Kidney epithelial cell (primary cell): ENCODE measurements around the gene AZU1. TPM values are rescaled to one million over a fixed set of nuclear protein-coding genes. Genes with fewer than 3 reads are reported as not detected.

ENCODE experiments used
- DNase-seq: peaks from one replicate; pipeline ENCODE4 v3.0.0-alpha.2; 2010; ENCODE audit warnings: low read depth
- H3K27me3 ChIP-seq: 2 replicates; pipeline ENCODE4 v1.6.0; 2011; ENCODE audit warnings: low read length; ENCODE audit not compliant: control insufficient read depth, insufficient read depth
- H3K36me3 ChIP-seq: 2 replicates; pipeline ENCODE4 v1.5.1; 2011; ENCODE audit warnings: low read length; ENCODE audit not compliant: control insufficient read depth, insufficient read depth
- H3K4me3 ChIP-seq: 2 replicates; pipeline ENCODE4 v1.5.1; 2011; ENCODE audit warnings: low read depth, mild to moderate bottlenecking, control low read depth, low read length
- total RNA-seq: library from RNA; depleted of rRNA; stranded (reverse); fragments of >200 nt; gene quantifications from 2 replicates; pipeline ENCODE4 v1.2.3, GENCODE V29; 2015
- TF ChIP-seq, protein P1 (sequence below): IDR thresholded peaks from 2 replicates; pipeline ENCODE4 v1.5.1; 2011; ENCODE audit warnings: mild to moderate bottlenecking, moderate library complexity, low read length, control low read depth, inconsistent platforms; ENCODE audit not compliant: insufficient read depth, poor library complexity, severe bottlenecking

AZU1 gene
- not detected in 2 replicates for total RNA-seq

- Histone ChIP-seq H3K27me3 (peaks cover 27% of the 10 kb centered on the region), H3K4me3 (no peak within 1 kb of the TSS), H3K36me3 (no peaks in the 10 kb centered on the region)
- no peak for DNase-seq
- TF ChIP-seq, protein P1, sequence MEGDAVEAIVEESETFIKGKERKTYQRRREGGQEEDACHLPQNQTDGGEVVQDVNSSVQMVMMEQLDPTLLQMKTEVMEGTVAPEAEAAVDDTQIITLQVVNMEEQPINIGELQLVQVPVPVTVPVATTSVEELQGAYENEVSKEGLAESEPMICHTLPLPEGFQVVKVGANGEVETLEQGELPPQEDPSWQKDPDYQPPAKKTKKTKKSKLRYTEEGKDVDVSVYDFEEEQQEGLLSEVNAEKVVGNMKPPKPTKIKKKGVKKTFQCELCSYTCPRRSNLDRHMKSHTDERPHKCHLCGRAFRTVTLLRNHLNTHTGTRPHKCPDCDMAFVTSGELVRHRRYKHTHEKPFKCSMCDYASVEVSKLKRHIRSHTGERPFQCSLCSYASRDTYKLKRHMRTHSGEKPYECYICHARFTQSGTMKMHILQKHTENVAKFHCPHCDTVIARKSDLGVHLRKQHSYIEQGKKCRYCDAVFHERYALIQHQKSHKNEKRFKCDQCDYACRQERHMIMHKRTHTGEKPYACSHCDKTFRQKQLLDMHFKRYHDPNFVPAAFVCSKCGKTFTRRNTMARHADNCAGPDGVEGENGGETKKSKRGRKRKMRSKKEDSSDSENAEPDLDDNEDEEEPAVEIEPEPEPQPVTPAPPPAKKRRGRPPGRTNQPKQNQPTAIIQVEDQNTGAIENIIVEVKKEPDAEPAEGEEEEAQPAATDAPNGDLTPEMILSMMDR: no peak
Observed at GRCh38 chr19:827710-828321, at the start of gene AZU1. TSS of gene AZU1 (plus strand) at chr19:827837. CDS start at chr19:827847, 10 bp downstream.

DNA sequence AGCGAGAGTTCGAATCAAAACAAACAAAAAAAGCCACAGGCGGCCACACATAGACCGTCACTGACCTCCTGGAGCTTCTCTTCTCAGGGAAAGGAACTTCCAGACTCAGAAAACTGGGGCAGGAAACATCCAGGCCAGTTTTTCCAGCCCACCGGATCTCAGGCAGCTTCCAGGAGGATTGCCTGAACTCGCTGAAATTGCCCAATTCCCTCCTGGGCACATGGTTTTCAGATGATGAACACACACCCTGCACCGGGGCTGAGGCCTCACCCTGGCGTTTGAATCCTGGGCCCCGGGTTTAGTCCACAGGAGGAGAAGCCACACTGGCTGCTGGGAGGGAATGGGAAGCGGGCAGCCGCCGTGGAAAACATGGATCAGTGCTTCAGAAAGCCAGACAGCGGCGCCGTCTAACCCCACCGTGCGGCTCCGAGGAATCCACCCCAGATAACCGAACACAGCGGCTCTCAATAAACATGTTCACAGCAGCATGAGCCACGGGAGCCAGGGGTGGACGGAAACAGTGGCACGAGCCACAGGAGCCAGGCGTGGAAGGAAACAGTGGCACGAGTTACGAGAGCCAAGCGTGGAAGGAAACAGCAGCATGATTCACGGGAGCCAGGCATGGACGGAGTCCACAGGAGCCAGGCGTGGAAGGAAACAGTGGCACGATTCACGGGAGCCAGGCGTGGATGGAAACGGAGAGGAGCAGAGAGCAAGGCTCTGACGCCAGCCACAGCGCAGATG, 48.6 kb upstream of the AZU1 start:
- no peaks in the 10 kb centered on the region for H3K27me3 ChIP-seq
- no peak overlapping the region for H3K4me3 ChIP-seq
- TF ChIP-seq, protein P1: no peak
- H3K36me3 ChIP-seq: no peaks in the 10 kb centered on the region
- DNase-seq: peak; percentile 83

GRCh38 chr19:780935-781334, 46.7 kb upstream of the AZU1 start:
- Histone ChIP-seq H3K4me3 (no peak overlapping the region), H3K27me3 (no peaks in the 10 kb centered on the region)
- no peak for DNase-seq

DNA sequence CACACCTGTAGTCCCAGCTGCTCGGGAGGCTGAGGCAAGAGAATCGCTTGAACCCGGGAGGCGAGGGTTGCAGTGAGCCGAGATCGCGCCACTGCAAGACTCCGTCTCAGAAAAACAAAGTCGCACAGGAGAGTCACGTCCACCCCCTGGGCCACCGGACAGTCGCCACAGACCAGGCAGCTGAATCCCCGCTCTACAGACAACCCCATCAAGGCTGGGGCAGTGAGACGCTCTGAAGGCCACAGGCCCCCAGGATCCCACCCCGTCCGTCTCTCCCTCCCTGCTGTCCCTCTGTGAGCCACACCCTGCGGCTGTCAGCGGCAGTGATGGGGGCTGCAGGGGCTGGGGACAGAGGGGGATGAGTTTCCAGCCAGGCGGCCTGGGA, 45.8 kb upstream of the AZU1 start:
- DNase-seq: no peak

More at GRCh38 chr19:780935-781334, 46.7 kb upstream of the AZU1 start:
- TF ChIP-seq, protein P1: no peak
- no peaks in the 10 kb centered on the region for H3K36me3 ChIP-seq

DNA sequence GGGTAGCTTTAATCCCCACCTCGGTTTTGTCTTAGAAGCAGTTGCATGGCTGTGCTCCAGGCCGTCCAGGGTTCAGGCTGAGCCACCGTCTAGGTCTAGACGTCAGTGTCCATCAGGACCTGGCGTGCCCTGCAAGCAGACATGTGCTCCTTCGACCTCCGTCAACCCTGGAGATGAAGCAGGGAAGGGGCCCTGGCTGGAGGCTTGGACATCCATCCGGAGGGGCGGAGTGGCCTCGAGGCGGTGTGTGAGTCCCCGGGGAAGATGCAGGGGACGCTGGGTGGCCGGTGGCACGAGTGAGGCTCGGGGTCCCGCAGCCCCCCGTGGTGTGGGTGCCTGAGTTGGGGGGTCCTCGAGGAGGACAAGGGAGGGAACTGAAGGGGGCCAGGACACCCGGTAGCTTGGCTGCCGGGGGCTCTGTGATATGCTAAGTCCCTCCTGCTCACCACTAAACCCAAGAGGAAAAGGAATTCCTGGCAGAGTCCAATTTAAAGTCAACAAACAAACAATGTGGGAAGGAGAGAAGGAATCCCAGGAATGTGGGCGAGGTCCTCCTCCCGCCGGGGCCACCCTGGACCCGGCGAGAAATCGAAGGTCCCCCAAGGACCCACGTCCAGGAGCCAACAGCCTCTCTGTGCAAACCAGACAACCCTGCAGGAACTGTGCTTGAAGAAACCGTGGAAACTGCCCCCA, 45.3 kb upstream of the AZU1 start:
- TF ChIP-seq, protein P1: no peak
- DNase-seq: no peak

More for the DNA sequence above, 45.8 kb upstream of the AZU1 start:
- TF ChIP-seq, protein P1: no peak
- Histone ChIP-seq H3K27me3 (no peaks in the 10 kb centered on the region), H3K4me3 (no peak overlapping the region), H3K36me3 (no peaks in the 10 kb centered on the region)

More for the DNA sequence above, 45.3 kb upstream of the AZU1 start:
- H3K36me3 ChIP-seq: no peaks in the 10 kb centered on the region
- H3K27me3 ChIP-seq: no peaks in the 10 kb centered on the region
- H3K4me3 ChIP-seq: no peak overlapping the region
